Measurements from ENCODE around the gene FAM118A.
"Not testable (repeated sequence)": the region's sequence is repeated elsewhere in the genome, so short reads cannot be mapped to it uniquely, and the experiment has no call there.

FAM118A gene

DNA sequence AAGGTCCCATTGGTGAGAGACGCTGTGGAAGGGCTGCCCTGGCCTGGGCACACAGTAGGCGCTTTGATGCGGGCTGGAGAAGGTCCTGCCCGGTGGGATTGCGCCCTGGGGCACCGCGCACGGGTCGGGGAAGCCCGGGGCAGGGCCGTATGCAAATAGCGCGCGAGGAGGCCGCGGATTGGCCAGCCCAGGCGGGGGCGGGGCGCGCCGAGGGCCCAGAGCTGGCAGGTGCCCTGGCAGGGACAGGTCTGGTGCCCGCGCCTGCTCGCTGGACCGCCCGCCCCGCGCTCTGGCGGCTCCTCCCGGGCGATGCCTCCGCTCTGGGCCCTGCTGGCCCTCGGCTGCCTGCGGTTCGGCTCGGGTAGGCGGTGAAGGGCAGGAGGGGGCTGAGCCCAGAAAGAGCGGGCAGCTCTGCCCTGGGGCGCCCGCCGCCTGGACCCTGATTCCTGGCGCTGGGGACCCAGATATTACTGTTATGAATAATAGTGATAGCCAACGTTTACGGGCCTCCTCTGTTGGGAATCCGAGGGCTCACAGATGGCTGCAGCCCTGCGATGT, 24.9 kb upstream of the FAM118A start, which contains the start of gene UPK3A:
Gene UPK3A, plus strand, starts transcription at position 245 of the 558 bp plus-strand sequence. Its CDS starts 65 bp downstream, at position 310.
- no peak for DNase-seq (ENCODE audit: low spot score)

DNA sequence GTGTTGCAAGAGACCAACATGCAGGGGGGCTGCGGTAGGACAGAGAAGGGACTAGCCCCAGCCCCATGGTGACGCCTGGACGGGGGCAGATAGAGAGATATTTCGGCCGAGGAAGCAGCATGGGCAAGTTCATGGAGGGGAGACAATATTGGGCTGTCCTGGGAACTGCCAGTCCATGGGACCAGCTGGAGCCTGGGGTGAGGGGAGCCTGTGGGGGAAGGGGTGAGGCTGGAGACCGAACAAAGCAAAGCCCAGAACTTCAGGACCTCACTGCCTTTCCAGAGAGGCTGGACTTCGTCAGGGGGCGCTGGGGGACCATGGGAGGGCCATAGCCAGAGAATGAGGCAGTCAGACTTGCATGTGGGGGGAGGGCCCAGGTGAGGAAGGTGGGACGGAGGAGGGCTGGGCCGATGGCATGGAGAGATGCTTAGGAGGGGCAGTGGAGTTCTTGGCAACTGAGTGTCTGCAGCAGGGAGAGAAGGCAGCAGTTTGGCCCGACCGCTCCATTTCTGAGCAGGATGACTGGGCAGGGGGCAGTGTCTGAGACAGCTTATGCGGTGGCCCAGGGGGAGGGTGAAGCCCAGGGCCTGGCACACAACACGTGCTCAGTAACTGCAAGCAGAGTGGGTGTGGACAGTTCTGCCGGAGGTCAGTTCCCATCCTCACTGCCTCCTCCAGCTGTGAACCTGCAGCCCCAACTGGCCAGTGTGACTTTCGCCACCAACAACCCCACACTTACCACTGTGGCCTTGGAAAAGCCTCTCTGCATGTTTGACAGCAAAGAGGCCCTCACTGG, 24.3 kb upstream of the FAM118A start:
- no peak for DNase-seq (ENCODE audit: low spot score)

DNA sequence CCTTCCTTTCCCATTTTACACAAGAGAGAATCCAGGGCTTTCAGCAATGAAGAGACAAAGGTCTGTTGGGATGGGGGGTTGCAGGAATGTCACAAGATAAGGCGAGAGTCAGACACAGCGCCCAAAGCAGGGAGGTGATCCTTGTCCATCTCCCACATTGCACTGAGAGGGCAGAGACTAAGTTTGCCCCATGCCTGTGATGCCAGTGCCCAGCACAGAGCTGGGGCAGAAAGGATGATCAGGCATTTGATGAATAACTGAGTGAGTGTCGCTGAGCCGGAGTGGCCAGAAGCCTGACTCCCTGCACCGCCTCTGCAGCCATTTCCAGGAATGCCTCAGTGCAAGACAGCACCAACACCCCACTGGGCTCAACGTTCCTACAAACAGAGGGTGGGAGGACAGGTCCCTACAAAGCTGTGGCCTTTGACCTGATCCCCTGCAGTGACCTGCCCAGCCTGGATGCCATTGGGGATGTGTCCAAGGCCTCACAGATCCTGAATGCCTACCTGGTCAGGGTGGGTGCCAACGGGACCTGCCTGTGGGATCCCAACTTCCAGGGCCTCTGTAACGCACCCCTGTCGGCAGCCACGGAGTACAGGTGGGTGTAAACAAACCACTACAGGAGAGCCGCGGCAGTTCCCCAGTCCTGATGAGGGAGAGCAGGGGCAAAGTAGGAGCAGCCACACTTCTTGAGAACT, 22.7 kb upstream of the FAM118A start:
- DNase-seq (ENCODE audit: low spot score), result no peak

- no peak for DNase-seq (ENCODE audit: low spot score)
Measured at GRCh38 chr22:45290410-45290936, 19.3 kb upstream of the FAM118A start.

DNA sequence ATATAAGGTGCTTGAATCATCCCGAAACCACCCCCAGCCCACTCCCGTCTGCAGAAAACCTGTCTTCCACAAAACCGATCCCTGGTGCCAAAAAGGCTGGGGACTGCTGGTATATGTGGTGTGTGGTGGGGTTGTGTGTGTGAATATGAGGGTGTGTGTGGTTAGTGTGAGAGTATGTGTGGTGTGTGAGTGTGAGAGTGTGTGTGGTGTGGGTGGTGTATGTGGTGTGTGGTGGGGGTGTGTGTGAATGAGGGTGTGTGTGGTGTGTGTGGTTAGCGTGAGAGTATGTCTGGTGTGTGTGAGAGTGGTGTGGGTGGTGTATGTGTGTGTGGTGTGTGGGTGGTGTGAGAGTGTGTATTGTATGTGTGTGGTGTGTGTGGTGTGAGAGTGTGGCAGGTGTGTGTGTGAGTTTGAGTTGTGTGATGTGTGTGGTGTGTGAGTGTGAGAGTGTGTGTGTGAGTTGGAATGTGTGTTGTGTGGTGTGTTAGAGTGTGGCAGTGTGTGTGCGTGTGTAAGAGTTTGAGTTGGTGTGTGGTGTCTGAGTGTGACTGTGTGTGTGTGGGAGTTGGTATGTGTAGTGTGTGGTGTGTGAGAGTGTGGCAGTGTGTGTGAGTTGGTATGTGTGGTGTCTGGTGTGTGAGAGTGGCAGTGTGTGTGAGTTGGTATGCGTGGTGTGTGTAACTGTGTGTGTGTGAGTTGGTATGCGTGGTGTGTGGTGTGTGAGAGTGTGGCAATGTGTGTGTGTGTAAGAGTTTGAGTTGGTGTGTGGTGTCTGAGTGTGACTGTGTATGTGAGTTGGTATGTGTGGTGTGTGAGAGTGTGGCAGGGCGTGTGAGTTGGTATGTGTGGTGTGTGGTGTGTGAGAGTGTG, 18.4 kb upstream of the FAM118A start:
- DNase-seq (ENCODE audit: low spot score), result no peak

DNA sequence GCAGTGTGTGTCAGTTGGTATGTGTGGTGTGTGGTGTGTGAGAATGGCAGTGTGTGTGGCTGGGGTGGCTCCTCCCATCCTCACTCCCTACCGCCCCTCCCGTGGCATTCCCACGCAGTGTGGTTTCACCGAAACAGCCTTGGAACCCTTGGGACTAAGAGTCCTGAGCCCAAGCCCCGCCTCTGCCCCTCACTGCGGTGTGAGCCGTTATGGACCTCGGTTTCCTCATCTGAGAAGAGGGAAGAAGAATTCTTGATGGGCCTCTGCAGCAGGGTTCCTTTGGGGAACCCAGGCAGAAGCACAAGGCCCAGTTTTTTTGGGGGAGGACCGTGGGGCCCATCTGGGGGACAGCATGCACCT, 17.8 kb upstream of the FAM118A start:
- DNase-seq (ENCODE audit: low spot score), result no peak

- no peak for DNase-seq (ENCODE audit: low spot score)
Measured at GRCh38 chr22:45292731-45293442, 16.8 kb upstream of the FAM118A start.

DNA sequence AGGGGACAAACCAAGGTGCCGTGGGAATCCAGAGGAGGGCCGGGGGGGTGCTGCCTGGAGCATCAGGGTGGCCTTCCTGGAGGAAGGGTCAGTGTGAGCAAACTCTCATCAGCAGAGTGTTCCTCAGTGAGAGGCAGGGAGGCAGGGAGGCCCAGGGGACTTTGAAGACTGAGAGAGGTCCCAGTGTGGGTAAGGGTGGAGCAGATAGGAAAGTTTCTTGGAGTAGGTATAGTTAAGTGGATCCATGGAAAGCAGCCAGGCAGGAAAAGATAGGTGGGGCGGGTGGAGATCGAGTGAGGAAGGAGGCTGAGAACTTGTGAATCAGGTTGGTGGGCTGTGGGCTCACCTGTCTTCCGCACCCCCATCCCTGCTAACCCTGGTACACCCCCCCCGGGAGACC, 15.7 kb upstream of the FAM118A start:
- DNase-seq (ENCODE audit: low spot score), result no peak

GRCh38 chr22:45295004-45295403, 14.7 kb upstream of the FAM118A start:
- not testable (repeated sequence) for DNase-seq (ENCODE audit: low spot score)

- DNase-seq (ENCODE audit: low spot score), result no peak
Measured at GRCh38 chr22:45295492-45295891, 14.2 kb upstream of the FAM118A start.

DNA sequence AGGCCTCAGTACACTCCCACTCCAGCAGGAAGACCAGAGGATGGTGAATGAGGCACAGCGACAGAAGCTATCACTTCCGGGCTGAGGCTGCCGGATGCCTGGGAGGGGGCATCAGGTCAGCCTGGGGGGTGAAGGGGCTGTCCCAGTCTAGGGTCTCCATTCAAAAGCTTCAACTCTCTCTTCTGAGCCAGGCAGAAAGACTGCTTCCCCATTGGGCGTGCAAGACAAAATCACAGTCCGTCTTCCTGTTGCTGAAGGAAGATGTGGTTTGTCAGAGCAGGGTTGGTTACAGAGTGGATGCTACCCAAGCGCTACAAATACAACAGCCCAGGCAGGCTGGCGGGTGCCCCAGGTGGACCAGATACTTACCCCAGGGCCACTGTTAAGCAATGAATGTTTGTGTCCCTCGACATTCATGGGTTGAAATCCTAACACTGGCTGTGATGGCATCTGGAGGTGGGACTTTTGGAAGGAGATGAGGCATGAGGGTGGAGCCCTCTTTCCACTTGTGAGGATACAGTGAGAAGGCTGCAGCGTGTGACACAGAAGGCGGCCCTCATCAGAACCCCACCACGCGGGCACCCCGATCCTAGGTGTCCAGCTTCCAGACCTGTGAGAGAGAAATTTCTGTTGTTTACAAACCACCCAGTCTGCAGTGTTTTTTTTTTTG, 13.0 kb upstream of the FAM118A start:
- DNase-seq (ENCODE audit: low spot score), result no peak

- DNase-seq (ENCODE audit: low spot score), result no peak
Measured at GRCh38 chr22:45298934-45299505, 10.7 kb upstream of the FAM118A start.

DNA sequence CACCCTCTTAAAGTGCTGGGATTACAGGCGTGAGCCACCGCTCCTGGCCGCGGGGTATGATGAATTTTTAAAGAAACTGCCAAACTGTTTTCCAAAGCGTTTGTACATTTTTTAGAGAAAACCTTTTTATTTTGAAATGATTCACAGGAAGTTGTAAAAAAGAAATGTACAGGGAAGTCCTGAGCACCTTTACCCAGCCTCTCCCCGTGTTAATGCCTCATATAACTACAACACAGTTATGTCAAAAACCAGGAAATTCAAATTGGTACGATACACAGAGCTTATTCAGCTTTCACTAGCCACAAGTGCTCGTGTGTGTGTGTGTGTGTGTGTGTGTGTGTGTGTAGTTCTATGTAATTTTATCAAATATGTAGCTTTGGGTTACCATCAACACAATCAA, 7.0 kb upstream of the FAM118A start:
- no peak for DNase-seq (ENCODE audit: low spot score)

DNA sequence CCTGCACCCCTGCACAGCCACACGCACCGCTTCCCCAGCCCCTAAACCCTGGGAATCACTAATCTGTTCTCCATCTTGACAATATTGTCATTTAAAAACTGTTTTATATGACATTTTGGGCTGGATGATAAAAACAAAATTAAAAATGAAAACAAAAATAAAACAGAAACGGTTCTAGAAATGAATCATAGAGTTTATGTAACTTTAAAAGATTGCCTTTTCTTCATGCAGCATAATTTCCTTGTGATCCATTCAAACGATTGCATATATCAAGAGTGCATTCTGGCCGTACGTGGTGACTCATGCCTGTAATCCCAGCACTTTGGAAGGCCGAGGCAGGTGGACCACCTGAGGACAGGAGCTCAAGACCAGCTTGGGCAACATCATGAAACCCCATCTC, 6.6 kb upstream of the FAM118A start:
- no peak for DNase-seq (ENCODE audit: low spot score)

DNA sequence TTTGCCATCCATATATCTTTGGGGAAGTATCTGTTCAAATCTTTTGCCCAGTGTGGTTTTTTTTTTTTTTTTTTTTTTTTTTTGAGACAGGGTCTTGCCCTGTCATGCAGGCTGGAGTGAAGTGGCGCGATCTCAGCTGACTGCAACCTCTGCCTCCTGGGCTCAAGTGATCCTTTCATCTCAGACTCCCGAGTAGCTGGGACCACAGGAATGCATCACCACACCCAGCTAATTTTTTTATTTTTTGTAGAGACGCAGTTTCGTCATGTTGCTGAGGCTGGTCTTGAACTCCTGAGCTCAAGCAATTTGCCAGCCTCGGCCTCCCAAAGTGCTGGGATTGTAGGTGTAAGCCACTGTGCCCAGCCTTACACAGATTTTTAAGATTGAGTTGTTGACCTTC, 4.8 kb upstream of the FAM118A start:
- no peak for DNase-seq (ENCODE audit: low spot score)

GRCh38 chr22:45305456-45306075, 4.2 kb upstream of the FAM118A start:
- DNase-seq (ENCODE audit: low spot score), result no peak

DNA sequence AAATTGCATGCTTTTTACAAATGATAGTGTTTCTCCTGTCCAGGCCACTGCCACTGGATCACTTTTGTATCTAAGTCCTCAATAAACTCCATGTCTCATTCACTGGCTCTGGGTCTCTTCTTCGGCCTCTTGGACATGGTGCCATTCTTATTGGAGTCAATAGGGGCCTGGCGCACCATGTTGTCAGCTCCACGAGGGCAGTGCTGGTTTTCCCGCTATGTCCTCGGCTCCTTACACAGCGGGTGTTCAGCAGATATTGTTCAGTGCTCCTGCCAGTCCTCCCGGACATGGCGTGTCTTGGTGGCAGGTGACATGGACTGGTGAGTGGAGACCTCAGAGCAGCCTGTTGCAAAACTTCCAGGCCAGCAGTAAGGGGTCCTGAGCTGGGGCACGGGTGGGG, 3.6 kb upstream of the FAM118A start:
- DNase-seq (ENCODE audit: low spot score), result no peak

DNA sequence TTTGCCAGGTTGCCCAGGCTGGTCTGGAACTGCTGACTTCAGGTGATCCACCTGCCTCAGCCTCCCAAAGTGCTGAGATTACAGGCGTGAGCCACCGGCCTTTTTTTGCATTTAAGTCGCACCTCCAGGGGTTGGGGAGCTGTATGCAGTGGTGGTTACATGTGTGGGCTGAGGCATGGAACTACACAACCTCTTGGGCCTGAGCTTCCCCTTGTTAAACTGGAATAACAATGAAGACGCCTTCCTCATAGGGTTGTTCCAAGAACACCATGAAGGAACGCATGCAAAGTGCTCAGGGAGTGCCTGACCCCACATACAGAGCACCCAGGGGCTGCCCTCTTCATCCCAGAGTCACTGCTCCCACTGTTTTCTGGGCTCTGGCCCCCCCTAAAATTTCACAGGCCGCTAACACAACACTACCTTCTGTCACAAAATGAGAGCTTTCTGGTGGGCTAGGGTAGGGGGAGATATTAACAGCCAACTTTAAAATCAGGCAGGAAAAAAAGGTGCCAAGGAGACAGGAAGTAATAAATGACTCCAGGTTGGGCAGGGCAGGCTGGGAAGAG, 1.3 kb upstream of the FAM118A start:
- no peak for DNase-seq (ENCODE audit: low spot score)

GRCh38 chr22:45308957-45309421, 745 bp upstream of the FAM118A start:
- no peak for DNase-seq (ENCODE audit: low spot score)

Measured in globus pallidus (tissue), 1 donor.